Forelimb muscle (tissue), 1 donor: ENCODE measurements around the gene TBX20. TPM values are rescaled to one million over a fixed set of nuclear protein-coding genes. Genes with fewer than 3 reads are reported as not detected.
"Not testable (repeated sequence)": the region's sequence is repeated elsewhere in the genome, so short reads cannot be mapped to it uniquely, and the experiment has no call there.

ENCODE experiments used
- DNase-seq: peaks from one replicate; pipeline ENCODE4 v3.0.0-alpha.2; 2013; ENCODE audit warnings: low read depth
- polyA plus RNA-seq: library from polyadenylated mRNA; unstranded; fragments of 120-200 nt; gene quantifications from one replicate; pipeline ENCODE4 v1.2.1, GENCODE V29; 2013; ENCODE audit not compliant: insufficient read length

The TBX20 gene
- polyA plus RNA-seq, 1 donor = not detected

GRCh38 chr7:35255443-35256255 lies 1.7 kb upstream of the TBX20 start:
- no peak for DNase-seq

- no peak for DNase-seq
These were observed 869 bp upstream of the TBX20 start for GRCh38 chr7:35254496-35255442.

- no peak for DNase-seq
These were observed 515 bp downstream of the TBX20 start for GRCh38 chr7:35253460-35253709.

GRCh38 chr7:35252612-35253459 lies 1.1 kb downstream of the TBX20 start:
- no peak for DNase-seq

GRCh38 chr7:35251606-35252310 lies 2.1 kb downstream of the TBX20 start:
- no peak for DNase-seq

- no peak for DNase-seq
These were observed 3.0 kb downstream of the TBX20 start for GRCh38 chr7:35250941-35251340.

- DNase-seq = no peak
These were observed 3.4 kb downstream of the TBX20 start for GRCh38 chr7:35250452-35250851.

GRCh38 chr7:35249537-35249907 lies 4.4 kb downstream of the TBX20 start:
- DNase-seq = no peak

- DNase-seq = no peak
These were observed 5.0 kb downstream of the TBX20 start for GRCh38 chr7:35248576-35249536.

- DNase-seq = no peak
These were observed 7.1 kb downstream of the TBX20 start for GRCh38 chr7:35246819-35247218.

GRCh38 chr7:35241884-35242283 lies 12.0 kb downstream of the TBX20 start:
- DNase-seq = no peak

- no peak for DNase-seq
These were observed 12.5 kb downstream of the TBX20 start for GRCh38 chr7:35241436-35241835.

GRCh38 chr7:35241008-35241407 lies 12.9 kb downstream of the TBX20 start:
- DNase-seq = not testable (repeated sequence)

GRCh38 chr7:35238456-35238855 lies 15.4 kb downstream of the TBX20 start:
- DNase-seq = not testable (repeated sequence)

GRCh38 chr7:35232994-35233393 lies 20.9 kb downstream of the TBX20 start:
- no peak for DNase-seq

GRCh38 chr7:35231221-35231620 lies 22.7 kb downstream of the TBX20 start:
- DNase-seq = not testable (repeated sequence)

- DNase-seq = not testable (repeated sequence)
These were observed 24.7 kb downstream of the TBX20 start for GRCh38 chr7:35229116-35229780.

GRCh38 chr7:35228496-35229051 lies 25.3 kb downstream of the TBX20 start:
- not testable (repeated sequence) for DNase-seq

- DNase-seq = not testable (repeated sequence)
These were observed 26.5 kb downstream of the TBX20 start for GRCh38 chr7:35227438-35227837.
